HS-5 (cell line): ENCODE data around the gene CCDC57.

ENCODE experiments used
- DNase-seq: peaks from one replicate; pipeline ENCODE4 v3.0.0-alpha.2; 2012; ENCODE audit warnings: low read depth

The CCDC57 gene

DNA sequence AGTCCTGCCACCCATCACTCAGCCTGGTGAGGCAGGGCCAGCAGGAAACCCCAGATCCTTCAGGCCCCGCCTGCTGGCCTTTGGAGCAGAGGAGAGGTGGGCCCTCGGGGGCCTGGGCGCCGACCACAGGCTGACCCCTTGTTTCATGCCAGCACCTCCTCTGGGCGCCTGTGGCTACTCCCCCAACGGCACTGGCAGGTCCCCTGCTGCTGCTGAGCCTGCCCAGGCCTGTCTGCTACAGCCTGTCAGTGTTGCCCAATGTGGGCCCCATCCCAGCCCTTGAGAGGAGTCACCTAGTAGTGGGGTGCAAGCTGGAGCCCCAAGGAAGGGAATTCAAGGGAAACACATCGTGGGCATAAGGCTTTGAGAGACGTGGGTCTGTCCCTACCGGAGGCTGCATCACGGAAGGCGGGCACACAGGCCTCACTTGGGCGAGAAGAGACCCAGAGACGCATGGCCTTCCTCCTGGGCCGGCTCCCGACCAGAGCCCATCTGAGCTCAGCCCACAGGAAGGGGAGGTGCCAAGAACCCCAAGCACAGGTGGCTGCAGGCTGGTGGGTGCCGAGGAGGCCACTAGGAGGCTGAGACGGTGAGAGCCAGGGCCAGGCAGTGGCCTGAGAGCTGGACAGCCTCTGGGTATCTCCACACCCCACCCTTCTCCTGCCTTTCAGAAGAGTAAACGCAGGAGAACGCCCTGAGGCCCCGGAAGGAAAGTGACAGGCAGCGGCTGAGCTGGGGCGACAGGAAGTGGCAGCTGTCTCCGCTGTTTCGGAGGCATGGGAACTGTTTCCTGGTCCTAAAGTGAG is 106.6 kb downstream of the CCDC57 start:
- DNase-seq: no peak

- no peak for DNase-seq
Measured at GRCh38 chr17:82105417-82105881, 107.2 kb downstream of the CCDC57 start.

DNA sequence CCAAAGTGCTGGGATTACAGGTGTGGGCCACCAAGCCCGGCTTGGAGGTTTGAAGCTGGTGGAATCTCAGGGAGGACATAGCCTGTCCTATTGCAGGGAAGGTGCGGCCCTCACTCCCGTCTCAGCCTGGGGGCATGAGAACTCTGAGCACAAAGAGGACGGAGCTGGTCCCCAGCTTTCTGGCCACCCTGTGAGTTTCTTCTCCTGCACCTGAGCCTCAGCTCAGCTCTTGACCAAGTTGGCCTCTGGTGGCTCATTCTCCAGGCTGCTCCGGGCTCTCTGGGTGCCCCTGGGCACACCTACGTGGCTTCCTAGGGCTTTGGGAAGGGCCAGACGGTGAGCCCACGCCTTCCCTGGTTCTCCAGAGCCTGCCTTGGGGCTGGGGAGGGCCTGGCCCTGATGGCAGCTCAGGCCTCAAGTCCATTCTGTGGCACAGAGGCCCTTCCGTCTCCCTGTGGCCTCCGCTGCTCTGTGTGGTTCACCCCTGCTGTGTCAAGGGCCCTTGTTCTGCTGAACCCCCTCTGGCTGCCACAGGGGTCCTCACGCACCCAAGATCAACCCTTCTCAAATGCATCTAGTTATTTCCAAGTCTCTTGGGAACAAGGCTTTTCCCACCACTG is 107.7 kb downstream of the CCDC57 start:
- DNase-seq: no peak

DNA sequence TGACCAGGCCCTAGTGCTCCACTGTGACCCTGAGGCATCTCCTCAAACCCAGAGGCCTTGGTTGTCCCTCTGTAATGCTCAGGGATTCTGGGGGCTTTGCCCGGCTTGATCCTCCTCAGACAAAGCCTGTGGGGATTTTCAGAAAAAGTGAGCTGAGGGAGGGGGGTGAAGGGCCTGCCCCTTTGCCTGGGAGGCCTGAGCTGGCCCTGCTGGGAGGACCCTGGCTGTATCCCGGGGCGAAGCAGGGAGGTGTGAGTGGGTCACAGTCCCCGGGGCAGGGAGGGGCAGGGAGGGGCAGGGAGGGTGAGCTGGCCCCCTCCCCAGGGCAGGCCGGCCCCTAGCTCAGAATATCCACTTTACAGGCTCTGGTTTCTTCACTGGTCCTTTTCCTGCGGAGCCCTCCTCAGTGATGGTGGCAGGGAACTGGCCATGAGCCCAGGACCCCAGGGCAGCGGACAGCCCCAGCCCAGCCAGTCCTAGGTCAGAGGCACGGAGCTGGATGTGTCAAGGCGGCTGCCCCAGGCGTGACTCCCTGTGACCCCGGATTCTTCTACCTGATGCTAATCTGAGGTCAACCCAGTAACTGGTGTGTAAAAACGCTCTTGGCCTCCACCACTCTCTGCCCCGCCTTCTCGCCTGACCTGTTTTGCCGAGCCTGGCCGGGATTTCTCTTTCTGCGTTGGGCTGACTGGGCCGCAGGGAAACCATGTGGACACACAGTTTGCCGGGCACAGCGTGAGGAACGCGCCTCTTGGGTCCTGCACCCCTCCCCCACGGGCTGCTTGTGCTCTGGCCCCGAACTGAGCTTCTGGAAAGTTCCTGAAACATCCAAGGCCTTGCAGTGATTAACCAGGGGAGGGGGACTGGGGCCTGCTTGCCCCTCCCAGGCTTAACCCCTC is 108.8 kb downstream of the CCDC57 start:
- DNase-seq: no peak

DNA sequence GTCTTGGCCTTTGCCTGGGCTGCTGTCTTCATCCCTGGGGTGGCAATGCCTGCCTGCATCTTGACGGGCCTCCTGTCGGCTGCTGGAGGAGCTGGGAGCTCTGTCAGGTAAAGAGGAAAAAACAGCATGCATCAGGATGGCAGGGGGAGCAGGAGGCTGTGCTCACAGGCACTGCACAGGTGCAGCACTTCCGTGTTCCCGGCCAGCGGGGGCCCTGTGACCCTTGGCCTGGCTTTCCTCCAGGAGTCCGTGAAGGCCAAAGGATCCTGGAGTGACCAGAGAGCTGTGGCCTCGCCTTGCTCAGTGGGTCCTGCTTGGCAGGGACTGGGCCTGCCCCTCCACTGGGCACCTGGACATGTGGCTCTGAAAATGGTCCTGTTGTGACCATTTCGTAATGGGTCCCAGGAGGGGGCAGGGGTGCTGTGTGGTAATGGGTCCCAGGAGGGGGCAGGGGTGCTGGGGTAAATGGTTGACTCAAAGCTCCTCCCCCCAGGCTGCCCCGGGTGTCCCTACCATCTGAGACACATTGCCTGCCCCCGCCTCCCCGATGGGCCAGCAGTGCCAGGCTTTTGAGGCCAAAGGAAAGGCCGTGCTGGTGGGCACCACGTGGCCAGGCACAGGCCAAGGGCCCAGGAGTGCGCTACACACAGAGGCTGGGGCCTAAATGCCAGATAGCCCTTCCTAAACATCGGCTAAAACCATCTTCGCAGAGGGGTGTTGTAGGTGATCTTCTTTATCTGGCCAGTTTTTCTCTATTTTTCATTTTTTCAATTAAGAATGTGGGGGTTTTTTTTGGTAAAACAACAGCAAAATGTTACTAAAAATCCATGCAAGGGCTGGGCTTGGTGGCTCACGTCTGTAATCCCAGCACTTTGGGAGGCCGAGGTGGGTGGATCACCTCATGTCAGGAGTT is 110.6 kb downstream of the CCDC57 start:
- no peak for DNase-seq

DNA sequence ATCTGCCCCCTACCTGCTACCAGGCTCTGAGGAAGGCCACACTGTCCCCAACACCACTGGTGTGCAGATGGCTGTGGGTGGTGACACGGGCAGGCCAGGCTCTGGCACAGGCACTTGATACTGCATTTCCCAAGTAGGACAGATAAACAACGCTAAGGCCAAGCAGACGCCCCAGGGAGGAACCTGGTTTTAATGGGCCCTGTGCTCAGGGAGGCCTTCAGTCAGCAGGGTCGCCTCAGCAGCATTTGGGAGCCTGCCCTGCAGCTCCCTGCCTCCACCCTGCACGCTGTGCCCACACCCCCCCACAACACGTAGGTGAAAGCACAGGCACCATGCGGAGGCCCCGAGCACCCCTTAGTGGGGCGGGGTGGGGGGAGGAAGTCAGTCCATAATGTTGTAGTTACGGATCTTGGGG is 111.3 kb downstream of the CCDC57 start:
- no peak for DNase-seq

DNA sequence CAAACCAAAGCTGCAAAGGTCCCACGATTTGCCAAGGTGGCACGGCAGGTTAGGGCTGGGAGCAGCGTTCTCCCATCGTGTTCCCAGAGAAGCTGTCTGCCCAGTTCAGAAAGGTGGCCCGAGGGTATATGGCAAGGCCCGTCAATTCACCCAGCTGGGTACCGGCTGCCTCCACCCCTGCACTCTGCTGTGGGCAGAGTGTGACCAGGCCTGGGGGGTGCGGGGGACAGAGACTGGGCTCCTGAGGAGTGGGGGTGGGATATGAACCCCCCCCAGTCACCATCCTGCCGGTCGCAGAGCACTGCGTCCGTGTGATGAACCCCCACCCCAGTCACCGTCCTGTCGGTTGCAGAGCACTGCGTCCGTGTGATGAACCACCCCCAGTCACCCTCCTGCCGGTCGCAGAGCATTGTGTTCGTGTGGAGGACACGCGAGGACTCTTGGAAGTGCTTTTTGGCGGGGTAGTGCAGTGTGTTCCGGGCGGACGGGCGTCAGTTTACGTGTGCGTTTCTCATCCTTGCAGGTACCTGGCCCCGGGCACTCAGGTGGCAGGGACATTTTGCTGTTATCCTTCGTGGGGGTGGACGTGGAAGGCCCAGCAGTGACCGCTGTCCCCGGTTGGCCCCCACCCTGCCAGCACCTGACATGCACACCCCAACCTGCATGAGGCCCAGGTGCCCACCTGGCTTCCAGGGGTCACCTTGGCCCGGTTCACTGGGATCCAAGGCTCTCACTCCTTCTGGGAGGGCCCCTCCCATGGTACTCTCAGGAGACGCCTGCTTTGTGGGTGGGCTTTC is 111.9 kb downstream of the CCDC57 start:
- DNase-seq: no peak

GRCh38 chr17:82098939-82099763 is 113.5 kb downstream of the CCDC57 start:
- no peak for DNase-seq

DNA sequence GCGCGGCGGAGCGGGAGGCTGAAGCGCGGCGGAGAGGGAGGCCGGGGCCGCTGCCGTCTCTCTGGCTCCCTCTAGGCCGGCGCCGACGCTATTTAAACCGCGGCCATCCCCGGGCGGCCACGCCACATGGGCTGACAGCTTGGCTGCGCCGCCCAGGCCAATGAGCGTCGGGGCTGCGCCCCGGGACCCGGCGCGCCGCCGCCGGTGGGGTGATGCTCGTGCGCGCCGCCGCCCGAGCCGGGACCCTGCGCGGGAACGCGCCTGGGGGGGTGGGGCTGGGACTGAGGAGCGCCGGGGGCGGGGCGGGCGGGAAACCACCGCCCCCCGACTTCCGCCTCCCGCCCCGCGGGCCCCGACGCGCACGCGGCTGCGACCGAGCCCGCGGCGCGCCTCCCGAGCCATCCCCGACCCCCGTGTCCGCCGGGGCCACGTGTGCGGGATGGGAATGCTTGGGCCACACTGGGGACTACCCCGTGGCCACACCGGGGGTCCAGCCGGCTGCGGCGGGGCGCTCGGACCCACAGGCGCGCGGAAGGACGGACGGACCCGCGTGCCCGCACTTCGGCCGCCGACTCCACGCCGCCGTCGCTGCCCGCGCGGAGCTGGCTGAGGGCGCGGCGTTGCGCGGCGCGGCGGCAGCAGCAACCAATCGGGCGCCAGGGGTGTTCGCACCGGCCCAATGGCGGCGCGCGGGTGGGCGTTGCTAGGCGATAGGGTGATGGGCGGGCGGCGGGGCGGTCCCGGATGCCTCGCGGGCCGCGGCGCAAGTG is 114.3 kb downstream of the CCDC57 start, which contains the start of gene FASN:
FASN (minus strand) TSS at position 68 of the 770 bp plus-strand sequence. CDS start 1,791 bp downstream, outside the sequence.
- peak; percentile 58 for DNase-seq

DNA sequence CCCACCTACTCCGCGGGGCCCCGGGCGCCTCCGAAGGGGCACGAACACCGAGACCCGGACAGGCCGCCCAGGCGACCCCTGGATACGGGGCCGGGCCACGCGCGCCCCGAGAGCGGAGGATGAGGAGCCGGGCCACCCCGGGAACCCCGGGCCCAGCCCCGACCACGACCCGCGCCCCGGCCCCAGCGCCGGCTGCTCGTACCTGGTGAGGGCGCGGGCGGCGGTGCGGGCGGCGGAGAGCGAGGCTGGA is 114.8 kb downstream of the CCDC57 start:
- DNase-seq: no peak

- no peak for DNase-seq
Measured at GRCh38 chr17:82097184-82097918, 115.3 kb downstream of the CCDC57 start.

DNA sequence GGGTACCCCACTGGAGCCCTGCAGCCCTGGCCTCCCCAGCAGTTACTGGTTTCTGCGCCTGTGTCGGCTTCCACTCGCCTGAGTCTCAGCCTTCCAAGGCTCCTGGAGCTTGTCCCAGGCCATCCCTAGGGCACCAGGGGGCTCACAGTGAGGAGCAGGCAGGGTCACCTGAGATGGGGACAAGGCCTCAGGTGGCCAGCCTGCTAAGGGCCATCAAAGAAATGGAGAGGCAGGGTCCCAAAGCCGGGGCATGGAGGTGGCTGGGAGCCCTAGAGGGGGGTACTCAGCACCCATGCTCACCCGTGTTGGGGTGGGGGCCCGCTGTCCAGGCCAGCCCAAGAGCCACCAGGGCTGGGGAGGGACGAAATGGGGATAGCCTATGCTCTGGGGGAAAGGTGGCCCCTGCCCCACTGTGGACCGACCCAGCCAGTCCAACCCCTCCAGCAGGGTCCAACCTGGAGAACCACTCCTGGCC is 115.9 kb downstream of the CCDC57 start:
- DNase-seq: no peak

GRCh38 chr17:82095777-82096708 is 116.6 kb downstream of the CCDC57 start:
- no peak for DNase-seq

- DNase-seq: no peak
Measured at GRCh38 chr17:82094931-82095776, 117.5 kb downstream of the CCDC57 start.

- DNase-seq: no peak
Measured at GRCh38 chr17:82092995-82093751, 119.5 kb downstream of the CCDC57 start.
